NB4 (cell line): ENCODE data around the gene ADAMTS4.

Experiments used
- CTCF ChIP-seq: IDR thresholded peaks from one replicate; pipeline ENCODE4 v1.5.1; 2012; ENCODE audit warnings: low read depth, low read length
- MAX ChIP-seq: IDR thresholded peaks from 2 replicates; pipeline ENCODE4 v1.6.1; 2011; ENCODE audit warnings: low read depth, low read length
- MYC ChIP-seq: IDR thresholded peaks from 2 replicates; pipeline ENCODE4 v1.6.1; 2011; ENCODE audit warnings: low read depth, low read length
- POLR2A ChIP-seq: IDR thresholded peaks from 2 replicates; pipeline ENCODE4 v1.6.1; 2011; ENCODE audit warnings: mild to moderate bottlenecking; ENCODE audit not compliant: insufficient read length; ENCODE audit errors: extremely low read depth

- no peak for TF ChIP-seq POLR2A
- TF ChIP-seq CTCF, result no peak
- TF ChIP-seq MYC, result no peak
- no peak for TF ChIP-seq MAX
Observed at GRCh38 chr1:161137881-161138280, 61.0 kb downstream of the ADAMTS4 start.
